ENCODE data around the gene GSG1L.

The GSG1L gene

GRCh38 chr16:27805828-27806351 is 257.6 kb downstream of the GSG1L start:
- DNase-seq: no peak

- DNase-seq: no peak
Observed at GRCh38 chr16:27803775-27804549, 259.6 kb downstream of the GSG1L start.

- DNase-seq: no peak
Observed at GRCh38 chr16:27802664-27803439, 260.7 kb downstream of the GSG1L start.

- DNase-seq: no peak
Observed at GRCh38 chr16:27801289-27801945, 262.1 kb downstream of the GSG1L start.

GRCh38 chr16:27800817-27801216 is 262.7 kb downstream of the GSG1L start:
- no peak for DNase-seq

GRCh38 chr16:27799896-27800295 is 263.6 kb downstream of the GSG1L start:
- no peak for DNase-seq

GRCh38 chr16:27798241-27798640 is 265.3 kb downstream of the GSG1L start:
- no peak for DNase-seq

- no peak for DNase-seq
Observed at GRCh38 chr16:27795992-27796614, 267.4 kb downstream of the GSG1L start.

GRCh38 chr16:27793249-27793622 is 270.3 kb downstream of the GSG1L start:
- no peak for DNase-seq

- no peak for DNase-seq
Observed at GRCh38 chr16:27792486-27793248, 270.8 kb downstream of the GSG1L start.

GRCh38 chr16:27791404-27791719 is 272.2 kb downstream of the GSG1L start:
- no peak for DNase-seq

- no peak for DNase-seq
Observed at GRCh38 chr16:27790546-27791403, 272.7 kb downstream of the GSG1L start.

- no peak for DNase-seq
Observed at GRCh38 chr16:27789595-27790241, 273.8 kb downstream of the GSG1L start.

GRCh38 chr16:27789150-27789549 is 274.4 kb downstream of the GSG1L start:
- no peak for DNase-seq

GRCh38 chr16:27787665-27788064 is 275.8 kb downstream of the GSG1L start:
- DNase-seq: no peak

GRCh38 chr16:27786923-27787625 is 276.4 kb downstream of the GSG1L start:
- no peak for DNase-seq

- DNase-seq: no peak
Observed at GRCh38 chr16:27786221-27786922, 277.1 kb downstream of the GSG1L start.

- no peak for DNase-seq
Observed at GRCh38 chr16:27785307-27785678, 278.2 kb downstream of the GSG1L start.
